ENCODE measurements around the gene ANAPC10.
"Not testable (repeated sequence)": the region's sequence is repeated elsewhere in the genome, so short reads cannot be mapped to it uniquely, and the experiment has no call there.

Gene ANAPC10, protein sequence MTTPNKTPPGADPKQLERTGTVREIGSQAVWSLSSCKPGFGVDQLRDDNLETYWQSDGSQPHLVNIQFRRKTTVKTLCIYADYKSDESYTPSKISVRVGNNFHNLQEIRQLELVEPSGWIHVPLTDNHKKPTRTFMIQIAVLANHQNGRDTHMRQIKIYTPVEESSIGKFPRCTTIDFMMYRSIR

DNA sequence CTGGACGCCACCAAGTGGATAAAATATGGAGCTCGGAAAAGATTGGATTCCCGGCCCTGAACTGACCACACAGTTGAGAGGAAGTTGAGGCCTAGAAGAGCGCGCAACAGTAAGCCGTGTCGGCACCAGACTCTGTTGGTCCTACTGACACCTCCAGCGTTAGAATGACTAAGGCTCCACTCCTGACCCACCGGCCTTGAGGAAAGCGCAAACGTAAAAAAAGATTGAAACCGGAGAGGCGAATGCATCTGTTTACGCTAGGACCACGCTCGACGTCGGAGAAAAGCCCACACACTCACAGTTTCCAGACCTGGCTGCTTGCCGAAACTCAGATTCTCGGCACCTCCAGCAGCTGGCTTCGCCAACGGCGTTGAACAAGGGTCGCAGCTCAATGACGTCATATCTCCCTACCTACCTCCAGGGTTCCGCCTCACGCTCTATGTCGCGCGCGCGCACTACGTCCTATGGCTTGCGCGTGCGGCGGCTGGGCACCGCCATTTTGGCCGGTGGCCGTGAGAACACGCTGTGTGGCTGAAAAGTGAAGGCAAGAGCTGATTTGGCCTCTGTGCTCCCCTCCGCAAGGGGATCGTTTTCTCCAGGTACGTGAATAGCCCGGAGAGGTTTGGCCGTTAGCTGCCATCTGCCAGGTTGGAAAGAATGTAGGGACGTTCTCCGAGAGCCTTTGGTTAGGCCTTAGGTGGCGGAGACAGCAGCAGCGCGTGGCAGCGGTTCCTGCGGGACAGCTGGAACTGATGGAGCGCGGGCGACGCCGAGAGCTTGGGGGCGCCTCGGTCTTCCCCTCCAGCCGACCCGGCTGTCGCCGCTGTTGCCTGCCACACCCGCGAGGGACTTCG lies at the start of gene ANAPC10, which contains the start of gene ABCE1:
Gene ANAPC10, minus strand, starts transcription at position 376 of the 854 bp plus-strand sequence. CDS start 2,097 bp downstream, outside the sequence.
Gene ABCE1, plus strand, starts transcription at position 491 of the 854 bp plus-strand sequence. CDS start 6,102 bp downstream, outside the sequence.
- TF ChIP-seq ZNF274 (IDR thresholded peaks at IDR 0.05; ENCODE audit: low read depth, low read length) = no peak

DNA sequence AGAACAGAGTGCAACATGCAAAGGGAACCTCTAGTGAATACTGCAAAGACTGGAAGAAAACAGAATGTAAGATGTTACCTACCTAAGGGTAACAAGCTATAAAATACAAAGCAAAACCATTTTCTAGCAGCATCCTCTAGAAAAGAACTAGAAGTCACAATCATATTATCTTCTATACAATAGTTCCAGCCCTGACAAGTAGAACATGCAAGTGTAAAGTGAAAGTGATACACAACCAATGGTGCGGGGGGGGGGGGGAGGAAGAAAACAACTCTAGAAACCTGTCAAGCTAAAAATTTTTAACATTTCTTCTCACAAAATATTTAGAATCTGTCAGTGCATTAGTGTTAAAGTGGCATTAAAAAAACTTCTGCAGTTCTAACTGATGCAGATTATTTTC lies 38.2 kb upstream of the ANAPC10 start:
- H3K4me3 ChIP-seq (ENCODE audit: low read length) = not testable (repeated sequence)

More for the DNA sequence above, at the start of gene ANAPC10, which contains the start of gene ABCE1:
- H3K4me3 ChIP-seq (ENCODE audit: low read length) = peak within 1 kb of the TSS; percentile 72

- H3K4me3 ChIP-seq (ENCODE audit: low read length) = peak overlapping the region; percentile 53; the same call in 1 of the 2 replicates
- TF ChIP-seq ZNF274 (IDR thresholded peaks at IDR 0.05; ENCODE audit: low read depth, low read length) = no peak
Measured at GRCh38 chr4:145132511-145133098, 34.6 kb upstream of the ANAPC10 start.

GRCh38 chr4:145131848-145132247 lies 33.9 kb upstream of the ANAPC10 start:
- no peak for TF ChIP-seq ZNF274 (IDR thresholded peaks at IDR 0.05; ENCODE audit: low read depth, low read length)

DNA sequence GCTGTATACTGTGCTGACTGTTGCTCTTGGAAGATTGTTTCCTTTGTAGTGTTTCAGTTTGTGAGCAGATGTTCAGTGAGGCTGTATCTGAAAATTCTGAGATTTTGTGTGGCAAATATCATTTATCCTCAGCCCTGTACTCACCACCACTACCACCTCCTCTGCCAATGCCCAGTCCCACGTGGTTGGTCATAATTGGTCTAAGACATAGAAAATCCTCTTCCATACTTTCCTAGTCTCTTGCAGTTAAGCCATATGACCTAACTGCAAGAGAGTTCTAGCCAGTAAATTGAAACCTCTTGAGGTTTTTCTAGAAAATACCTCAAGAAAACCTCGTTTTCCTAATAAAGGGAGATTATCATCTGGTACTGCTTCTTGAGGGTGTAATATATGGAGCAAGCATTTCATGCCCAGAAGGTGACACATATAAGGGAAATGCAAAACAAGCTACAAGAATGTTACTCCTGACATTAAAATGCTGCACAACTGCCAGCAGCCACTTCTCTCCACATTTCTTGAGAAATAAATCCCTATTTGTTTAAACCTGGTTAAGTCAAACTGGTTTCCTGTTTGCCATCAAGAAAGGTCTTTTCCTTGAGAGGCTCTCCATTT lies 32.9 kb upstream of the ANAPC10 start:
- no peak overlapping the region for H3K4me3 ChIP-seq (ENCODE audit: low read length)
- TF ChIP-seq ZNF274 (IDR thresholded peaks at IDR 0.05; ENCODE audit: low read depth, low read length) = no peak

More at GRCh38 chr4:145131848-145132247, 33.9 kb upstream of the ANAPC10 start:
- H3K4me3 ChIP-seq (ENCODE audit: low read length) = no peak overlapping the region

- no peak overlapping the region for H3K4me3 ChIP-seq (ENCODE audit: low read length)
- TF ChIP-seq ZNF274 (IDR thresholded peaks at IDR 0.05; ENCODE audit: low read depth, low read length) = no peak
Measured at GRCh38 chr4:145130130-145130529, 32.1 kb upstream of the ANAPC10 start.

DNA sequence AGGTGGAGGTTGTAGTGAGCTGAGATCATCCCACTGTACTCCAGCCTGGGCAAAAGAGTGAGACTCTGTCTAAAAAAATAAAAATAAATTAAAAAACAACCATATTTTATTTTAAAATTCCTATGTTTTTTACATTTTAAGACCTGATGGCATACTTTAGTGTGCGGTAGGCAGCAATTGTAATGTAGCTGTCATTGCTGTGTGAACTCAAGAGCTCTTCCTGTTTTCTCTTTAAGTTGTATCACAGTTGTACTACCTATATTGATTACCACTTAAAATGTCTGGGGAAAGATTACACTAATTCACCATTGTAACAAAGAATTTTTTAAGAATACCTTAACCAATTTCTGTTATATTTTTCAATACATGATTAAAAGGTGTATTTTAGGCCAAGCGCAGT lies 27.4 kb upstream of the ANAPC10 start:
- no peak overlapping the region for H3K4me3 ChIP-seq (ENCODE audit: low read length)
- no peak for TF ChIP-seq ZNF274 (IDR thresholded peaks at IDR 0.05; ENCODE audit: low read depth, low read length)

GRCh38 chr4:145108128-145108527 lies 10.1 kb upstream of the ANAPC10 start:
- no peak overlapping the region for H3K4me3 ChIP-seq (ENCODE audit: low read length)
- TF ChIP-seq ZNF274 (IDR thresholded peaks at IDR 0.05; ENCODE audit: low read depth, low read length) = no peak

DNA sequence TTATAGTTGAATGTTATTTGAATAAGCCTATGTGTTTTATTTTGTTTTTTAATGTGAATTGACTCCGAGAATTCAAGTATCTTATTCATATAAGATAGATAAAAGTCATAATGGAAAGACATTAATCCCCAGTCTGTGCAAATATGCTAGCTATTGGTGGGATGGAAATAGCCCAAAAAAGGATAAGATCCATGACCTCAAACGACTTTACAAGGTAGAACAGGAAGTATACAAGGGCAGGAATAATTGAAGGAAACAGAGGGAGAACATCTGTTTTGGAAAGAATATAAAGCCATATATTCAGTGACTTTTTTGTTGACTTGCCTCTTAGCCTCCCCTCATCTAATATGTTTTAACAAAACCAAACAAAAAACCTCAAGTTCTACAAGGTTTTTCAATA lies 9.1 kb upstream of the ANAPC10 start:
- no peak overlapping the region for H3K4me3 ChIP-seq (ENCODE audit: low read length)
- TF ChIP-seq ZNF274 (IDR thresholded peaks at IDR 0.05; ENCODE audit: low read depth, low read length) = no peak

- no peak for TF ChIP-seq ZNF274 (IDR thresholded peaks at IDR 0.05; ENCODE audit: low read depth, low read length)
- no peak overlapping the region for H3K4me3 ChIP-seq (ENCODE audit: low read length)
Measured at GRCh38 chr4:145103496-145103895, 5.5 kb upstream of the ANAPC10 start.

GRCh38 chr4:145102619-145103018 lies 4.6 kb upstream of the ANAPC10 start:
- TF ChIP-seq ZNF274 (IDR thresholded peaks at IDR 0.05; ENCODE audit: low read depth, low read length) = no peak
- H3K4me3 ChIP-seq (ENCODE audit: low read length) = no peak overlapping the region

- no peak for TF ChIP-seq ZNF274 (IDR thresholded peaks at IDR 0.05; ENCODE audit: low read depth, low read length)
- H3K4me3 ChIP-seq (ENCODE audit: low read length) = no peak overlapping the region
Measured at GRCh38 chr4:145101091-145101490, 3.1 kb upstream of the ANAPC10 start.

- peak overlapping the region; percentile 72; the same call in 1 of the 2 replicates for H3K4me3 ChIP-seq (ENCODE audit: low read length)
- no peak for TF ChIP-seq ZNF274 (IDR thresholded peaks at IDR 0.05; ENCODE audit: low read depth, low read length)
Measured at GRCh38 chr4:145099653-145100052, 1.7 kb upstream of the ANAPC10 start.

- no peak for TF ChIP-seq ZNF274 (IDR thresholded peaks at IDR 0.05; ENCODE audit: low read depth, low read length)
- peak overlapping the region; percentile 72 for H3K4me3 ChIP-seq (ENCODE audit: low read length)
Measured at GRCh38 chr4:145098675-145099037, 660 bp upstream of the ANAPC10 start.

Measured in GM08714 (cell line).